ENCODE measurements around the gene CHRNB4.

Gene CHRNB4

DNA sequence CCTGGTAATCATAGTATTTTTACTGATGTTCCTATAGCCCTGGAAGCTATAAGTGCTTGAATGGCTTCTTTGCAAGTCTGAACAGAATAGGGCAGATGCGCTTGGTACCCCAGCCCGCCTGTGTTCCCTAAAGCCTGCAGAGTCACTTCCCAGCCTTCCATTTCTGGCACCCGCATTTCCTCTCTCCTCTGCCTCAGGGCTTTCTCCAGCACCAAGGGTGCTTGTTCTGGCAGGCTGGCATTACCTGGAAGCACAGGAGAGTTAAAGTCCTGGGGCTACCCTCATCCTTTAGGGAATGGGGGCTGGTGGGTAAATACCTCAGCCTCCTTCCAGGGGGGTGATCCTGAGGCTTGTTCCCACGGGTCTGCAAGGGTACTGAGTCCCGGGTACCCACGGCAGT is 12.8 kb downstream of the CHRNB4 start:
- Histone ChIP-seq H3K27me3 (ENCODE audit: control insufficient read depth in 1 of 2, insufficient read depth in 1 of 2, low read length in 2 of 2) (peaks cover 53 to 84% of the 10 kb centered on the region in 2 experiments), H3K36me3 (ENCODE audit: control insufficient read depth in 1 of 2, insufficient read depth in 2 of 2, low read depth in 1 of 2, low read length in 2 of 2) (no peaks in the 10 kb centered on the region), H2BK12ac (ENCODE audit: low read length in 2 of 2) (no peak overlapping the region), H4K8ac (ENCODE audit: low read length) (no peak overlapping the region), H3K18ac (ENCODE audit: low read depth in 1 of 2, low read length in 2 of 2) (no peak overlapping the region), H3K79me1 (replicated peaks; ENCODE audit: low read length, poor library complexity, severe bottlenecking) (no peaks in the 10 kb centered on the region), H3K9ac (ENCODE audit: low read length) (no peak overlapping the region), H3K4me2 (ENCODE audit: low read length, poor library complexity, severe bottlenecking) (no peak overlapping the region), H2BK15ac (ENCODE audit: low read depth, poor library complexity, severe bottlenecking) (no peak overlapping the region), H2BK120ac (ENCODE audit: low read depth, low read length) (no peak overlapping the region), H3K14ac (ENCODE audit: low read length in 2 of 2) (no peak overlapping the region), H3K4me3 (ENCODE audit: insufficient read depth in 1 of 2, low read depth in 1 of 2, low read length in 2 of 2) (no peak overlapping the region), H3K4ac (ENCODE audit: low read depth in 1 of 2, low read length in 2 of 2) (no peak overlapping the region), H3K27ac (ENCODE audit: low read length, poor library complexity, severe bottlenecking) (no peak overlapping the region), H4K91ac (ENCODE audit: low read length) (no peak overlapping the region), H2BK5ac (ENCODE audit: low read depth, low read length, poor library complexity, severe bottlenecking) (no peak overlapping the region), H2AK5ac (ENCODE audit: low read length, severe bottlenecking) (no peak overlapping the region), H2AFZ (ENCODE audit: low read depth, low read length) (no peak overlapping the region), H3K9me3 (ENCODE audit: control insufficient read depth, low read length) (peaks cover 7% of the 10 kb centered on the region), H3K23ac (ENCODE audit: low read length in 2 of 2) (no peak overlapping the region), H3K4me1 (ENCODE audit: control insufficient read depth, insufficient read depth, low read depth, low read length) (no peaks in the 10 kb centered on the region)
- 90% methylated on average over 6 of the region's 6 CpGs for WGBS
- no peak for DNase-seq

DNA sequence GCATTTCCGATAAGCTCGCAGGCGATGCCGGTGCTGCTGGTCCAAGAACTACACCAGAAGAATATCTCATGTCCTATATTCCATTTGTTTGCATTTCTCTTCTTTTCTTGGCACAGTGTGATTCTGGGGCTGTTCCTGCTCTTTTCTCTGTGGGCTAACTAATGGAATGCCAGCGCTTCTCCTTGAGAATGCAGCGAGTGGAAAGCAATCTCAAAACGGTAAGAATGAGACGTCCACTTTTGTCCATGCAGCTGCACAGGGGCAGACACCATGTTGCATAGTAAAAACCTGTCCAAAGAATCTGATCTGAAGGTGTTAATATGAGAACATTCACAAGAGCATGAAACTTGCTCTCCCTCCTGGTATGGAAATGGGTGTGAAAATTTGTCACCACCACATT is 13.7 kb downstream of the CHRNB4 start:
- no peak overlapping the region for H3K9ac ChIP-seq (ENCODE audit: low read length)
- H2BK15ac ChIP-seq (ENCODE audit: low read depth, poor library complexity, severe bottlenecking), result no peak overlapping the region
- no peak overlapping the region for H2BK120ac ChIP-seq (ENCODE audit: low read depth, low read length)
- no peak overlapping the region for H3K23ac ChIP-seq (ENCODE audit: low read length in 2 of 2)
- no peaks in the 10 kb centered on the region for H3K36me3 ChIP-seq (ENCODE audit: control insufficient read depth in 1 of 2, insufficient read depth in 2 of 2, low read depth in 1 of 2, low read length in 2 of 2)
- H2BK5ac ChIP-seq (ENCODE audit: low read depth, low read length, poor library complexity, severe bottlenecking), result no peak overlapping the region
- DNase-seq, result no peak
- H4K91ac ChIP-seq (ENCODE audit: low read length), result no peak overlapping the region
- H3K27ac ChIP-seq (ENCODE audit: low read length, poor library complexity, severe bottlenecking), result no peak overlapping the region
- H3K9me3 ChIP-seq (ENCODE audit: control insufficient read depth, low read length), result no peaks in the 10 kb centered on the region
- H3K4me3 ChIP-seq (ENCODE audit: insufficient read depth in 1 of 2, low read depth in 1 of 2, low read length in 2 of 2), result no peak overlapping the region
- H3K4me2 ChIP-seq (ENCODE audit: low read length, poor library complexity, severe bottlenecking), result no peak overlapping the region
- no peak overlapping the region for H2AFZ ChIP-seq (ENCODE audit: low read depth, low read length)
- H3K27me3 ChIP-seq (ENCODE audit: control insufficient read depth in 1 of 2, insufficient read depth in 1 of 2, low read length in 2 of 2), result peaks cover 54 to 86% of the 10 kb centered on the region in 2 experiments
- 86% methylated on average over 8 of the region's 8 CpGs for WGBS
- no peak overlapping the region for H4K8ac ChIP-seq (ENCODE audit: low read length)
- no peaks in the 10 kb centered on the region for H3K4me1 ChIP-seq (ENCODE audit: control insufficient read depth, insufficient read depth, low read depth, low read length)
- no peak overlapping the region for H3K4ac ChIP-seq (ENCODE audit: low read depth in 1 of 2, low read length in 2 of 2)
- no peak overlapping the region for H3K18ac ChIP-seq (ENCODE audit: low read depth in 1 of 2, low read length in 2 of 2)
- no peak overlapping the region for H2AK5ac ChIP-seq (ENCODE audit: low read length, severe bottlenecking)
- H3K79me1 ChIP-seq (replicated peaks; ENCODE audit: low read length, poor library complexity, severe bottlenecking), result no peaks in the 10 kb centered on the region
- no peak overlapping the region for H2BK12ac ChIP-seq (ENCODE audit: low read length in 2 of 2)
- no peak overlapping the region for H3K14ac ChIP-seq (ENCODE audit: low read length in 2 of 2)

DNA sequence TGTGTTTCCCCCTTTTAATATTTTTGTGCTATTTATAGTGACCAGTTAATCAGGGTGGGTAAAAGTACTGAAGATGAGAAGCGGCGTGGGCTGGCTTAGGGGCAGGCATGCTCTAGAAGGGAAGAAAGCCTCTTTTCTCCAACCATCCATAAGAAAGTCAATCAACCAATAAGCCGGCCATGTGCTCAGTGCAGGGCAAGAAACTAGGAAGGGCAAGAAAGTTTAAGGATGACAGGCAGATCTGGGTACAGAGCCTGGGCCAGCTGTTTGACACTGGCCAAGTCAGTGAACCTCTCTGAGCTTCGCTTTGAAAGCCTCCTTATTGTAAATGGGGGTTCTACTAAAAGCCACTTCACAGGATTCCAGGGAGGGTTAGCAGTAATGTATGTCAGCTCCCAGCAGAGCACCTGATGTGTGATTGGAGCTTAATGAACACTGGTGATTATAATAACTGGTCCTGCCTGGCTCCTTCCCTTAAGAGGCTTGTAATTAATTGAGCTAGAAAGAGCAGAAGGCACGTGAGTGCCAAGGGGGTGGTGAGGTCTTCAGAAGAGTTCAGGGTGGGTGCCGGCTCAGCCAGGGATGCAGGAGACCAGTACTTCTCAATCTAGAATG is 14.5 kb downstream of the CHRNB4 start:
- no peak overlapping the region for H3K4ac ChIP-seq (ENCODE audit: low read depth in 1 of 2, low read length in 2 of 2)
- H3K36me3 ChIP-seq (ENCODE audit: control insufficient read depth in 1 of 2, insufficient read depth in 2 of 2, low read depth in 1 of 2, low read length in 2 of 2), result no peaks in the 10 kb centered on the region
- no peak overlapping the region for H2AFZ ChIP-seq (ENCODE audit: low read depth, low read length)
- no peak overlapping the region for H4K8ac ChIP-seq (ENCODE audit: low read length)
- H3K79me1 ChIP-seq (replicated peaks; ENCODE audit: low read length, poor library complexity, severe bottlenecking), result no peaks in the 10 kb centered on the region
- no peak overlapping the region for H3K4me2 ChIP-seq (ENCODE audit: low read length, poor library complexity, severe bottlenecking)
- H3K27me3 ChIP-seq (ENCODE audit: control insufficient read depth in 1 of 2, insufficient read depth in 1 of 2, low read length in 2 of 2), result peaks cover 59 to 90% of the 10 kb centered on the region in 2 experiments
- no peak overlapping the region for H2BK5ac ChIP-seq (ENCODE audit: low read depth, low read length, poor library complexity, severe bottlenecking)
- H2BK120ac ChIP-seq (ENCODE audit: low read depth, low read length), result no peak overlapping the region
- H2BK15ac ChIP-seq (ENCODE audit: low read depth, poor library complexity, severe bottlenecking), result no peak overlapping the region
- H3K18ac ChIP-seq (ENCODE audit: low read depth in 1 of 2, low read length in 2 of 2), result no peak overlapping the region
- no peak overlapping the region for H3K14ac ChIP-seq (ENCODE audit: low read length in 2 of 2)
- H3K4me3 ChIP-seq (ENCODE audit: insufficient read depth in 1 of 2, low read depth in 1 of 2, low read length in 2 of 2), result no peak overlapping the region
- H2BK12ac ChIP-seq (ENCODE audit: low read length in 2 of 2), result no peak overlapping the region
- 87% methylated on average over 4 of the region's 6 CpGs for WGBS
- no peak for DNase-seq
- H3K4me1 ChIP-seq (ENCODE audit: control insufficient read depth, insufficient read depth, low read depth, low read length), result no peaks in the 10 kb centered on the region
- no peaks in the 10 kb centered on the region for H3K9me3 ChIP-seq (ENCODE audit: control insufficient read depth, low read length)
- no peak overlapping the region for H4K91ac ChIP-seq (ENCODE audit: low read length)
- no peak overlapping the region for H2AK5ac ChIP-seq (ENCODE audit: low read length, severe bottlenecking)
- no peak overlapping the region for H3K23ac ChIP-seq (ENCODE audit: low read length in 2 of 2)
- no peak overlapping the region for H3K9ac ChIP-seq (ENCODE audit: low read length)
- no peak overlapping the region for H3K27ac ChIP-seq (ENCODE audit: low read length, poor library complexity, severe bottlenecking)

DNA sequence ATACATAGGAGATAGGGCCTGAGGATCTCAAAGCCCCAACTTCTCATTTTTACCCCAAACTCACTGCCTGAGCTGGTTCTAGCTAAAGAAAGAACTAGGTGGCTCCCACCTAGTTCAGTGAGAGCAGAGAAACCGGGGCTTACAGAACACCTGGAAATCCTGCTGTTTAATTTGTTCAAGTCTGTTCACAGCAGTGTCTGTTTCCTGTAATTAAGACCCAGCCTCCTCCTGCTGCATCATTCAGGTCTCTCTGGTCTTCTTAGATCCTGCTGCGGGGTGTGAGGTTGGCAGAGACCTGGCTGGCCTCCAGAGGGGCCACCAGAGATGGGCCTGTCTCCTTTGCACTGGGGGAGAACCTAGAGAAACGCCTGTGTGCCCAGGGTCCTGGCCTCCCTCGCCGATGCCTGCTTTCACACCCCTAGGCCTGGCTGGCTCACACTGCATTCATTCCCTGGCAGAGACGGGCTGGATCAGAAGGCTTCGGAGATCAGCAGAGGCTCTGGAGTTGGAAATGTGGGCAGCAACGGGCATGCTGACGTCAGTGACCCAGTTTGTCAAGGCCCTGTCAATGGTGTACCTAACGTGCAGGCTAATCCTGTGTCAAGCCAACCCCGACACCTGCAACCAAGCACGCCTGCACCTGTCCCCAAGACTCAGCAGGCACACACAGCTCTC is 15.3 kb downstream of the CHRNB4 start:
- no peak overlapping the region for H3K14ac ChIP-seq (ENCODE audit: low read length in 2 of 2)
- no peaks in the 10 kb centered on the region for H3K79me1 ChIP-seq (replicated peaks; ENCODE audit: low read length, poor library complexity, severe bottlenecking)
- H3K9ac ChIP-seq (ENCODE audit: low read length), result no peak overlapping the region
- no peak overlapping the region for H2AK5ac ChIP-seq (ENCODE audit: low read length, severe bottlenecking)
- H3K27me3 ChIP-seq (ENCODE audit: control insufficient read depth in 1 of 2, insufficient read depth in 1 of 2, low read length in 2 of 2), result peaks cover 64 to 91% of the 10 kb centered on the region in 2 experiments
- no peak overlapping the region for H3K27ac ChIP-seq (ENCODE audit: low read length, poor library complexity, severe bottlenecking)
- H4K8ac ChIP-seq (ENCODE audit: low read length), result no peak overlapping the region
- 78% methylated on average over 11 of the region's 12 CpGs for WGBS
- H2BK5ac ChIP-seq (ENCODE audit: low read depth, low read length, poor library complexity, severe bottlenecking), result no peak overlapping the region
- peaks cover 4% of the 10 kb centered on the region for H3K4me1 ChIP-seq (ENCODE audit: control insufficient read depth, insufficient read depth, low read depth, low read length)
- no peak overlapping the region for H3K18ac ChIP-seq (ENCODE audit: low read depth in 1 of 2, low read length in 2 of 2)
- H3K4ac ChIP-seq (ENCODE audit: low read depth in 1 of 2, low read length in 2 of 2), result no peak overlapping the region
- no peak overlapping the region for H3K23ac ChIP-seq (ENCODE audit: low read length in 2 of 2)
- no peak overlapping the region for H2BK12ac ChIP-seq (ENCODE audit: low read length in 2 of 2)
- no peaks in the 10 kb centered on the region for H3K36me3 ChIP-seq (ENCODE audit: control insufficient read depth in 1 of 2, insufficient read depth in 2 of 2, low read depth in 1 of 2, low read length in 2 of 2)
- no peak overlapping the region for H2AFZ ChIP-seq (ENCODE audit: low read depth, low read length)
- H2BK15ac ChIP-seq (ENCODE audit: low read depth, poor library complexity, severe bottlenecking), result no peak overlapping the region
- no peak overlapping the region for H2BK120ac ChIP-seq (ENCODE audit: low read depth, low read length)
- H4K91ac ChIP-seq (ENCODE audit: low read length), result no peak overlapping the region
- no peak overlapping the region for H3K4me3 ChIP-seq (ENCODE audit: insufficient read depth in 1 of 2, low read depth in 1 of 2, low read length in 2 of 2)
- DNase-seq, result no peak
- no peaks in the 10 kb centered on the region for H3K9me3 ChIP-seq (ENCODE audit: control insufficient read depth, low read length)
- no peak overlapping the region for H3K4me2 ChIP-seq (ENCODE audit: low read length, poor library complexity, severe bottlenecking)

All from mesenchymal stem cell (in vitro differentiated cells and primary cell).